Endothelial cell (in vitro differentiated cells): ENCODE data around the gene PTK7. TPM values are rescaled to one million over a fixed set of nuclear protein-coding genes. Genes with fewer than 3 reads are reported as not detected.

Source experiments
- DNase-seq: peaks from one replicate; pipeline ENCODE4 v3.0.0; 2021; ENCODE audit warnings: low spot score
- H3K27ac Mint-ChIP-seq: one replicate; pipeline ENCODE4 v1.8.0; 2021; ENCODE audit warnings: mixed read lengths, inconsistent platforms; ENCODE audit not compliant: unreplicated experiment
- H3K27me3 Mint-ChIP-seq: one replicate; pipeline ENCODE4 v1.8.0; 2021; ENCODE audit warnings: mild to moderate bottlenecking, moderate library complexity, mixed read lengths, inconsistent platforms; ENCODE audit not compliant: unreplicated experiment
- H3K36me3 Mint-ChIP-seq: one replicate; pipeline ENCODE4 v1.8.0; 2021; ENCODE audit warnings: mild to moderate bottlenecking, low read depth, mixed read lengths, inconsistent platforms; ENCODE audit not compliant: unreplicated experiment
- H3K4me1 Mint-ChIP-seq: one replicate; pipeline ENCODE4 v1.8.0; 2021; ENCODE audit warnings: mild to moderate bottlenecking, mixed read lengths, inconsistent platforms; ENCODE audit not compliant: unreplicated experiment
- H3K4me3 Mint-ChIP-seq: one replicate; pipeline ENCODE4 v1.8.0; 2021; ENCODE audit warnings: mild to moderate bottlenecking, mixed read lengths, inconsistent platforms; ENCODE audit not compliant: unreplicated experiment
- H3K9me3 Mint-ChIP-seq: one replicate; pipeline ENCODE4 v1.8.0; 2021; ENCODE audit warnings: mixed read lengths, inconsistent platforms; ENCODE audit not compliant: unreplicated experiment
- CTCF ChIP-seq: fragments of 200-600 bp; sonication (generic); IDR thresholded peaks from one replicate; pipeline ENCODE4 v1.5.0; 2021; ENCODE audit warnings: antibody characterized with exemption; ENCODE audit not compliant: unreplicated experiment
- total RNA-seq: library from RNA; stranded (reverse); fragmentation: NEBNext Ultra II Directional; extraction: Animal tissue kit (Norgen Biotek cat#: 25700); gene quantifications from one replicate; pipeline ENCODE4 v1.2.1, GENCODE V29; 2021; ENCODE audit not compliant: unreplicated experiment

The PTK7 gene
- total RNA-seq, 1 donor from 2014 or later: 208 TPM

GRCh38 chr6:43120944-43121913, 45.1 kb downstream of the PTK7 start:
- Mint-ChIP-seq H3K27ac (no peak overlapping the region), H3K36me3 (no peaks in the 10 kb centered on the region), H3K9me3 (no peaks in the 10 kb centered on the region), H3K27me3 (peaks cover 15% of the 10 kb centered on the region), H3K4me3 (no peak overlapping the region), H3K4me1 (peaks cover 7% of the 10 kb centered on the region)
- no peak for TF ChIP-seq CTCF
- DNase-seq: no peak

GRCh38 chr6:43122146-43122545, 46.0 kb downstream of the PTK7 start:
- Mint-ChIP-seq H3K27ac (no peak overlapping the region), H3K36me3 (no peaks in the 10 kb centered on the region), H3K4me1 (peaks cover 9% of the 10 kb centered on the region), H3K9me3 (no peaks in the 10 kb centered on the region), H3K4me3 (no peak overlapping the region), H3K27me3 (peaks cover 15% of the 10 kb centered on the region)
- TF ChIP-seq CTCF: no peak
- no peak for DNase-seq

- DNase-seq: no peak
- Mint-ChIP-seq H3K9me3 (no peaks in the 10 kb centered on the region), H3K4me3 (no peak overlapping the region), H3K4me1 (peaks cover 12% of the 10 kb centered on the region), H3K36me3 (no peaks in the 10 kb centered on the region), H3K27me3 (peaks cover 9% of the 10 kb centered on the region), H3K27ac (no peak overlapping the region)
- TF ChIP-seq CTCF: no peak
Observed at GRCh38 chr6:43123461-43124314, 47.6 kb downstream of the PTK7 start.

GRCh38 chr6:43124481-43124880, 48.4 kb downstream of the PTK7 start:
- H3K27me3 Mint-ChIP-seq: peaks cover 9% of the 10 kb centered on the region
- TF ChIP-seq CTCF: no peak
- DNase-seq: no peak
- H3K36me3 Mint-ChIP-seq: peaks cover under 1% of the 10 kb centered on the region
- H3K9me3 Mint-ChIP-seq: no peaks in the 10 kb centered on the region
- H3K4me3 Mint-ChIP-seq: no peak overlapping the region
- H3K27ac Mint-ChIP-seq: no peak overlapping the region
- peaks cover 12% of the 10 kb centered on the region for H3K4me1 Mint-ChIP-seq
